RWPE2 (cell line): ENCODE data around the gene FBXW4.

Experiments
- ATAC-seq: fragments of 200-7000 bp; cut with Tn5 transposase; 3 replicates; pipeline ENCODE4 v1.9.1; 2021; ENCODE audit warnings: low read depth
- DNase-seq: peaks from one replicate; pipeline ENCODE4 v3.0.0-alpha.2; 2020; ENCODE audit warnings: low spot score
- H3K27ac ChIP-seq: fragments of 450-650 bp; 2 replicates; pipeline ENCODE4 v1.5.1; 2017; ENCODE audit warnings: mild to moderate bottlenecking; ENCODE audit not compliant: poor library complexity, severe bottlenecking
- H3K27me3 ChIP-seq: fragments of 250-450 bp; sonication (Bioruptor Pico); 2 replicates; pipeline ENCODE4 v1.5.1; 2021; ENCODE audit warnings: mild to moderate bottlenecking, moderate library complexity; ENCODE audit not compliant: insufficient read depth, poor library complexity, severe bottlenecking
- H3K36me3 ChIP-seq: fragments of 250-450 bp; sonication (Bioruptor Pico); 2 replicates; pipeline ENCODE4 v1.5.1; 2020; ENCODE audit warnings: low read depth, mild to moderate bottlenecking, moderate library complexity
- H3K4me1 ChIP-seq: fragments of 250-450 bp; sonication (Bioruptor Pico); 2 replicates; pipeline ENCODE4 v1.5.1; 2021; ENCODE audit warnings: mild to moderate bottlenecking, moderate library complexity; ENCODE audit not compliant: insufficient read depth, poor library complexity, severe bottlenecking
- H3K4me3 ChIP-seq: fragments of 250-450 bp; sonication (Bioruptor Pico); 2 replicates; pipeline ENCODE4 v1.5.1; 2021; ENCODE audit warnings: mild to moderate bottlenecking, moderate library complexity; ENCODE audit not compliant: severe bottlenecking
- H3K9me3 ChIP-seq: fragments of 250-450 bp; sonication (Bioruptor Pico); 2 replicates; pipeline ENCODE4 v1.5.1; 2021; ENCODE audit warnings: mild to moderate bottlenecking, moderate library complexity; ENCODE audit not compliant: severe bottlenecking
- CTCF ChIP-seq: fragments of 450-650 bp; IDR thresholded peaks from one replicate; pipeline ENCODE4 v1.5.1; 2017; ENCODE audit warnings: mild to moderate bottlenecking, moderate library complexity; ENCODE audit not compliant: poor library complexity, severe bottlenecking

The FBXW4 gene

GRCh38 chr10:101617824-101618568, 77.0 kb downstream of the FBXW4 start:
- no peaks in the 10 kb centered on the region for H3K27me3 ChIP-seq
- H3K27ac ChIP-seq, result no peak overlapping the region
- DNase-seq (no peak), ATAC-seq (no peak)
- H3K9me3 ChIP-seq, result no peaks in the 10 kb centered on the region
- no peak for TF ChIP-seq CTCF
- H3K4me3 ChIP-seq, result no peak overlapping the region
- no peaks in the 10 kb centered on the region for H3K4me1 ChIP-seq
- H3K36me3 ChIP-seq, result no peaks in the 10 kb centered on the region

GRCh38 chr10:101617102-101617823, 77.7 kb downstream of the FBXW4 start:
- Histone ChIP-seq H3K4me1 (no peaks in the 10 kb centered on the region), H3K36me3 (no peaks in the 10 kb centered on the region), H3K27ac (no peak overlapping the region), H3K4me3 (no peak overlapping the region), H3K9me3 (no peaks in the 10 kb centered on the region), H3K27me3 (no peaks in the 10 kb centered on the region)
- no peak for DNase-seq
- no peak for TF ChIP-seq CTCF
- ATAC-seq, result no peak; the same call in 2 of the 3 replicates

GRCh38 chr10:101616415-101617101, 78.4 kb downstream of the FBXW4 start:
- Histone ChIP-seq H3K36me3 (peaks cover 6% of the 10 kb centered on the region; the same call in 1 of the 2 replicates), H3K27me3 (no peaks in the 10 kb centered on the region), H3K9me3 (no peaks in the 10 kb centered on the region), H3K27ac (no peak overlapping the region), H3K4me3 (no peak overlapping the region), H3K4me1 (no peaks in the 10 kb centered on the region)
- no peak for TF ChIP-seq CTCF
- DNase-seq, result no peak
- no peak for ATAC-seq

- H3K4me3 ChIP-seq, result no peak overlapping the region
These were observed 79.3 kb downstream of the FBXW4 start for GRCh38 chr10:101615525-101616116.

More at GRCh38 chr10:101615525-101616116, 79.3 kb downstream of the FBXW4 start:
- DNase-seq (no peak), ATAC-seq (no peak)
- no peak for TF ChIP-seq CTCF
- no peaks in the 10 kb centered on the region for H3K27me3 ChIP-seq
- no peak overlapping the region for H3K27ac ChIP-seq
- no peaks in the 10 kb centered on the region for H3K9me3 ChIP-seq
- H3K4me1 ChIP-seq, result no peaks in the 10 kb centered on the region
- peaks cover 10% of the 10 kb centered on the region for H3K36me3 ChIP-seq
